K562 (cell line): ENCODE results near the gene CCDC171.

Experiments
- ARID4B ChIP-seq: sonication (generic); formaldehyde crosslinking; IDR thresholded peaks from 2 replicates; pipeline ENCODE4 v1.8.0; 2022; ENCODE audit warnings: mild to moderate bottlenecking, missing genetic modification reagents
- CAMTA2 ChIP-seq: fragments of 250-450 bp; sonication (Bioruptor Pico); conservative IDR thresholded peaks from 2 replicates; pipeline ENCODE4 v1.5.1; 2022
- CTCF ChIP-seq, 3 experiments: IDR thresholded peaks in 2 of 3; conservative IDR thresholded peaks in 1 of 3; 2 replicates each; pipeline ENCODE4 v1.5.1; 2011 to 2012; ENCODE audit warnings: low read length in 3 of 3, mild to moderate bottlenecking in 3 of 3, control low read depth in 2 of 3, improper control_type of control experiment in 1 of 3, inconsistent platforms in 1 of 3, low read depth in 1 of 3, mixed read lengths in 1 of 3, moderate library complexity in 1 of 3; ENCODE audit not compliant: insufficient read depth in 2 of 3
- JUND ChIP-seq, 2 experiments: IDR thresholded peaks; 2 replicates in 1 of 2; 3 replicates in 1 of 2; pipeline ENCODE4 v1.6.1; 2011; ENCODE audit warnings: borderline replicate concordance in 2 of 2, low read depth in 2 of 2, low read length in 2 of 2, improper control_type of control experiment in 1 of 2, missing biosample characterization in 1 of 2, missing genetic modification characterization in 1 of 2, missing genetic modification reagents in 1 of 2
- NFE2L1 ChIP-seq: fragments of 450-650 bp; IDR thresholded peaks from 2 replicates; pipeline ENCODE4 v1.6.1; 2016; ENCODE audit warnings: missing genetic modification characterization, low read depth, mild to moderate bottlenecking, missing compliant biosample characterization, moderate library complexity, borderline replicate concordance
- PRPF4 ChIP-seq: fragments of 200-400 bp; formaldehyde crosslinking; IDR thresholded peaks from one replicate; pipeline ENCODE4 v1.6.1; 2017; ENCODE audit warnings: low read length, low read depth, mild to moderate bottlenecking; ENCODE audit not compliant: insufficient read depth, poor library complexity, severe bottlenecking
- SMAD3 ChIP-seq: fragments of 450-650 bp; formaldehyde crosslinking; conservative IDR thresholded peaks from 2 replicates; pipeline ENCODE4 v1.4.0; 2020; ENCODE audit warnings: mild to moderate bottlenecking
- TBP ChIP-seq: optimal IDR thresholded peaks from 2 replicates; pipeline ENCODE3; 2011; ENCODE audit warnings: low read depth, low read length, improper control_type of control experiment
- ZBTB7A ChIP-seq: IDR thresholded peaks from 2 replicates; pipeline ENCODE4 v1.6.1; 2011; ENCODE audit warnings: low read depth, mild to moderate bottlenecking, low read length, moderate library complexity, borderline replicate concordance; ENCODE audit not compliant: control insufficient read depth
- ZNF830 ChIP-seq: fragments of 250-450 bp; sonication (Bioruptor Pico); IDR thresholded peaks from 2 replicates; pipeline ENCODE4 v1.5.0; 2021; ENCODE audit warnings: mild to moderate bottlenecking

GRCh38 chr9:15592317-15592716 lies 39.5 kb downstream of the CCDC171 start:
- no peak for TF ChIP-seq ARID4B
- no peak for TF ChIP-seq JUND (IDR thresholded peaks at IDR 0.05; ENCODE audit: borderline replicate concordance, low read depth, low read length)
- no peak for TF ChIP-seq JUND (tag; IDR thresholded peaks at IDR 0.05; ENCODE audit: borderline replicate concordance, low read depth, low read length)
- TF ChIP-seq PRPF4 = no peak
- no peak for TF ChIP-seq SMAD3 (CRISPR knock-in tag)
- no peak for TF ChIP-seq NFE2L1 (tag)
- no peak for TF ChIP-seq CAMTA2 (CRISPR knock-in tag)
- TF ChIP-seq ZBTB7A = no peak
- no peak for TF ChIP-seq ZNF830 (CRISPR knock-in tag)
- TF ChIP-seq TBP = no peak
- no peak for TF ChIP-seq CTCF (IDR thresholded peaks at IDR 0.05 in 2 of 3, conservative IDR thresholded peaks at IDR 0.05 in 1 of 3; ENCODE audit: insufficient read depth in 2 of 3, low read depth in 1 of 3, low read length in 3 of 3)
